ENCODE data around the gene CCNJL. TPM values are rescaled to one million over a fixed set of nuclear protein-coding genes. Genes with fewer than 3 reads are reported as not detected.

The CCNJL gene
- total and polyA plus RNA-seq, 2 experiments from 2014 or later, result 28.4 to 29.2 TPM

- peaks cover 41% of the 10 kb centered on the region for H3K36me3 Mint-ChIP-seq (ENCODE audit: low read depth)
- H3K27me3 Mint-ChIP-seq (ENCODE audit: insufficient read depth, low read depth, poor library complexity), result peaks cover 4% of the 10 kb centered on the region
- H3K9me3 Mint-ChIP-seq, result no peaks in the 10 kb centered on the region
- Histone ChIP-seq H3K4me1 (ENCODE audit: insufficient read depth) (peaks cover 18% of the 10 kb centered on the region), H3F3A (replicated peaks; ENCODE audit: low read depth) (peaks cover 17% of the 10 kb centered on the region; the same call in 1 of the 2 replicates), H3K4me2 (no peak overlapping the region), H3K36me3 (ENCODE audit: insufficient read depth) (peaks cover 8% of the 10 kb centered on the region), H3K9me2 (ENCODE audit: insufficient read depth) (no peaks in the 10 kb centered on the region), H4K20me1 (replicated peaks; ENCODE audit: insufficient read depth) (0 out of 2 replicates have a peak, but pooled peaks cover 7% of the 10 kb centered on the region), H3K27me3 (ENCODE audit: insufficient read depth) (no peaks in the 10 kb centered on the region), H2AFZ (no peak overlapping the region), H3K27ac (ENCODE audit: low read depth) (no peak overlapping the region), H3K79me2 (replicated peaks; ENCODE audit: insufficient read depth) (peaks cover 15% of the 10 kb centered on the region; the same call in 1 of the 2 replicates), H3K4me3 (no peak overlapping the region)
- ATAC-seq (peak; percentile 18), DNase-seq (ENCODE audit: low spot score) (no peak)
- H3K4me1 Mint-ChIP-seq, result peaks cover 50% of the 10 kb centered on the region
- TF ChIP-seq REST (IDR thresholded peaks at IDR 0.05; ENCODE audit: unreplicated experiment), result no peak
- TF ChIP-seq POLR2AphosphoS5 (IDR thresholded peaks at IDR 0.05; ENCODE audit: low read depth), result no peak
- TF ChIP-seq STAT1 (IDR thresholded peaks at IDR 0.05; ENCODE audit: unreplicated experiment), result no peak
- TF ChIP-seq ZNF462 (CRISPR knock-in tag; IDR thresholded peaks at IDR 0.05), result no peak
- TF ChIP-seq EZH2 (IDR thresholded peaks at IDR 0.05; ENCODE audit: low read depth, unreplicated experiment), result no peak
- TF ChIP-seq CTCF (conservative IDR thresholded peaks at IDR 0.05; ENCODE audit: low read depth in 2 of 2), result no peak
- TF ChIP-seq ZNF331 (CRISPR knock-in tag; IDR thresholded peaks at IDR 0.05; ENCODE audit: low read depth), result no peak
- no peak for TF ChIP-seq ETS1 (IDR thresholded peaks at IDR 0.05)
- no peak for TF ChIP-seq CREB1 (CRISPR knock-in tag; IDR thresholded peaks at IDR 0.05; ENCODE audit: low read depth)
- TF ChIP-seq NANOG (IDR thresholded peaks at IDR 0.05; ENCODE audit: borderline replicate concordance), result no peak
- TF ChIP-seq EZH2phosphoT487 (IDR thresholded peaks at IDR 0.05; ENCODE audit: unreplicated experiment), result no peak
- no peak for TF ChIP-seq JUNB (IDR thresholded peaks at IDR 0.05; ENCODE audit: unreplicated experiment)
- TF ChIP-seq ZNF114 (CRISPR knock-in tag; IDR thresholded peaks at IDR 0.05), result no peak
- H3K27ac Mint-ChIP-seq, result peak overlapping the region; percentile 35
- H3K4me3 Mint-ChIP-seq, result no peak overlapping the region
Measured at GRCh38 chr5:160260881-160261815, 51.2 kb downstream of the CCNJL start.
